Osteoblast (primary cell): ENCODE data around the gene NPHS1. TPM values are rescaled to one million over a fixed set of nuclear protein-coding genes. Genes with fewer than 3 reads are reported as not detected.
A peak's percentile ranks its signal among the peaks of the same experiment; 100 is the strongest.

Experiments used
- DNase-seq: peaks from one replicate; pipeline ENCODE4 v3.0.0; 2011; ENCODE audit warnings: low spot score, mixed read lengths; ENCODE audit not compliant: insufficient read length; ENCODE audit errors: missing footprints
- H2AFZ ChIP-seq: 2 replicates; pipeline ENCODE4 v1.6.0; 2011; ENCODE audit warnings: mild to moderate bottlenecking, low read length
- H3K27ac ChIP-seq: 2 replicates; pipeline ENCODE4 v1.5.1; 2011; ENCODE audit warnings: mild to moderate bottlenecking, low read depth, low read length, moderate library complexity
- H3K27me3 ChIP-seq: 2 replicates; pipeline ENCODE4 v1.6.0; 2012; ENCODE audit warnings: mild to moderate bottlenecking, control low read depth, inconsistent platforms, low read length, moderate library complexity; ENCODE audit not compliant: insufficient read depth
- H3K36me3 ChIP-seq: 2 replicates; pipeline ENCODE4 v1.5.1; 2011; ENCODE audit warnings: mild to moderate bottlenecking, low read length, control low read depth, moderate library complexity; ENCODE audit not compliant: insufficient read depth
- H3K4me1 ChIP-seq: 2 replicates; pipeline ENCODE4 v1.5.1; 2011; ENCODE audit warnings: mild to moderate bottlenecking, low read length, control low read depth, moderate library complexity; ENCODE audit not compliant: insufficient read depth
- H3K4me2 ChIP-seq: 2 replicates; pipeline ENCODE4 v1.6.0; 2011; ENCODE audit warnings: mild to moderate bottlenecking, low read length; ENCODE audit not compliant: insufficient read depth
- H3K4me3 ChIP-seq: fragments of 200-600 bp; sonication (generic); 3 replicates; pipeline ENCODE4 v1.5.1; 2012; ENCODE audit warnings: mild to moderate bottlenecking, low read length, inconsistent platforms; ENCODE audit not compliant: insufficient read depth
- H3K79me2 ChIP-seq: 2 replicates; pipeline ENCODE4 v1.6.0; 2012; ENCODE audit warnings: mild to moderate bottlenecking, low read length, control low read depth, inconsistent platforms; ENCODE audit not compliant: insufficient read depth
- H3K9me3 ChIP-seq: 2 replicates; pipeline ENCODE4 v1.5.1; 2011; ENCODE audit warnings: low read depth, low read length, control low read depth
- H4K20me1 ChIP-seq: 2 replicates; pipeline ENCODE4 v1.6.0; 2012; ENCODE audit warnings: mild to moderate bottlenecking, low read length, control low read depth; ENCODE audit not compliant: insufficient read depth
- CTCF ChIP-seq: IDR thresholded peaks from 2 replicates; pipeline ENCODE4 v1.5.1; 2011; ENCODE audit warnings: mild to moderate bottlenecking, low read depth, low read length, moderate library complexity; ENCODE audit errors: extremely low read depth
- total RNA-seq: library from RNA; depleted of rRNA; stranded (reverse); fragments of >200 nt; gene quantifications from 2 replicates; pipeline ENCODE4 v1.2.3, GENCODE V29; 2012

NPHS1 gene
- total RNA-seq, 1 donor: not detected

GRCh38 chr19:35846038-35846668 lies 6.2 kb downstream of the NPHS1 start:
- Histone ChIP-seq H3K4me3 (no peak overlapping the region), H3K4me1 (no peaks in the 10 kb centered on the region), H3K4me2 (no peak overlapping the region), H3K79me2 (no peaks in the 10 kb centered on the region), H2AFZ (no peak overlapping the region), H3K36me3 (no peaks in the 10 kb centered on the region), H3K9me3 (no peaks in the 10 kb centered on the region), H3K27me3 (peaks cover 37% of the 10 kb centered on the region), H4K20me1 (no peaks in the 10 kb centered on the region), H3K27ac (no peak overlapping the region)
- no peak for TF ChIP-seq CTCF
- peak; percentile 72 for DNase-seq

- peak; percentile 90 for DNase-seq
- no peak for TF ChIP-seq CTCF
- no peak overlapping the region for H3K4me3 ChIP-seq
- H3K79me2 ChIP-seq: no peaks in the 10 kb centered on the region
- H4K20me1 ChIP-seq: no peaks in the 10 kb centered on the region
- H2AFZ ChIP-seq: no peak overlapping the region
- H3K4me1 ChIP-seq: no peaks in the 10 kb centered on the region
- H3K36me3 ChIP-seq: no peaks in the 10 kb centered on the region
- H3K27ac ChIP-seq: no peak overlapping the region
- no peak overlapping the region for H3K4me2 ChIP-seq
- peaks cover 37% of the 10 kb centered on the region for H3K27me3 ChIP-seq
- H3K9me3 ChIP-seq: no peaks in the 10 kb centered on the region
These were observed 6.9 kb downstream of the NPHS1 start for GRCh38 chr19:35845215-35846037.

- no peak overlapping the region for H2AFZ ChIP-seq
- H3K4me1 ChIP-seq: no peaks in the 10 kb centered on the region
- no peaks in the 10 kb centered on the region for H3K79me2 ChIP-seq
- H3K9me3 ChIP-seq: no peaks in the 10 kb centered on the region
- H3K27me3 ChIP-seq: peaks cover 37% of the 10 kb centered on the region
- TF ChIP-seq CTCF: no peak
- no peak overlapping the region for H3K4me3 ChIP-seq
- no peaks in the 10 kb centered on the region for H3K36me3 ChIP-seq
- H3K4me2 ChIP-seq: no peak overlapping the region
- no peak overlapping the region for H3K27ac ChIP-seq
- H4K20me1 ChIP-seq: no peaks in the 10 kb centered on the region
- peak; percentile 71 for DNase-seq
These were observed 7.7 kb downstream of the NPHS1 start for GRCh38 chr19:35844482-35845214.
